ENCODE data around the gene MRPS22. TPM values are rescaled to one million over a fixed set of nuclear protein-coding genes. Genes with fewer than 3 reads are reported as not detected.
A peak's percentile ranks its signal among the peaks of the same experiment; 100 is the strongest.
"Not testable (repeated sequence)": the region's sequence is repeated elsewhere in the genome, so short reads cannot be mapped to it uniquely, and the experiment has no call there.

MRPS22 gene
- total RNA-seq, 2 experiments from 2014 or later, result 36.2 to 41.8 TPM

DNA sequence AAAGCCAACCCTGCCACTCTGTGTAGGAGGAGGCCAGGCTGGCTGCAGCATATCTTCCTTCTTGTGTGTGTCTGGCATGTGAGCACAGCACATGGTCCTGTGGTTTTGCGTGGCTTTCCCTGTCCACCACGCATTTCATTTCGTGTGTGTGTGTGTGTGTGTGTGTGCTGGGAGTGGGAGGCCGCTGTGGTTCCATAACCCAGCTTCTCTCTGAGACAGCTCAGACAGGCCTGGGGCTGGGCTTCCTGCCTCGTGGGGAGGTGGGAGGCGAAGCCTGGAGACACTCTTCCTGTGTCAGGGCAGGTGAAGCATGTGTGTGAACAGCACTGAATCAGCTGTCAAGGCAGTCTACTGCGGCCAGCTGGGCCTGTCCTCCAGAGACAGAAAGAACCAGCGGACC lies 16.0 kb upstream of the MRPS22 start:
- Mint-ChIP-seq H3K36me3 (ENCODE audit: low read depth) (no peaks in the 10 kb centered on the region), H3K4me3 (no peak overlapping the region), H3K27me3 (peaks cover 17% of the 10 kb centered on the region), H3K27ac (no peak overlapping the region), H3K9me3 (no peaks in the 10 kb centered on the region), H3K4me1 (peaks cover 21% of the 10 kb centered on the region)
- POLR2A ChIA-PET, result no interaction called here
- CTCF ChIA-PET, result interaction anchor here (3.2 kb wide), 1 partner anchor 216 kb away, joined by 12 read pairs; no protein-coding TSS in a partner anchor
- DNase-seq, result peak; percentile 11

DNA sequence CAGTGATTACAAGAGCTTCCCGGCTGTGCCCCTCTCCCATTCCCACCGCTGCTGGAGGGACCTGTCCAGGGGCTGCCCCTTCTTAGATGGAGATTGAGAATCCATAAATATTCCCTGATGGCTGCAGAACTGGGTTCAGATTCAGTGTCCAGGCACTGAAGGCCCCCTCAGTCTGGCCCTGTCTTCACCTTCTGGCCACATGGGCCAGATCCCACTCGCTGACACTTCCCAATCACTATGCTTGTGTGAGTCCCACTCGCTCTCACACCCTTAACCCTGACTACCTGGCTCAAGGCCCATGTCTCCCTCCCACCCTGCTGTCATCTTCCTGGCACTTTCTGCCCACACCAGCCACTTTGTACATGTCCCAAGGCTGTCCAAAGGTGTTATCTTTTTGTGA lies 15.5 kb upstream of the MRPS22 start:
- Mint-ChIP-seq H3K36me3 (ENCODE audit: low read depth) (no peaks in the 10 kb centered on the region), H3K9me3 (no peaks in the 10 kb centered on the region), H3K4me1 (peaks cover 21% of the 10 kb centered on the region), H3K27me3 (peaks cover 19% of the 10 kb centered on the region), H3K27ac (no peak overlapping the region), H3K4me3 (no peak overlapping the region)
- CTCF ChIA-PET, result interaction anchor here (1.1 to 3.2 kb wide), 3 partner anchors 9 to 216 kb away, joined by 4 to 12 read pairs (median 4); no protein-coding TSS in a partner anchor
- DNase-seq, result no peak
- POLR2A ChIA-PET, result no interaction called here

DNA sequence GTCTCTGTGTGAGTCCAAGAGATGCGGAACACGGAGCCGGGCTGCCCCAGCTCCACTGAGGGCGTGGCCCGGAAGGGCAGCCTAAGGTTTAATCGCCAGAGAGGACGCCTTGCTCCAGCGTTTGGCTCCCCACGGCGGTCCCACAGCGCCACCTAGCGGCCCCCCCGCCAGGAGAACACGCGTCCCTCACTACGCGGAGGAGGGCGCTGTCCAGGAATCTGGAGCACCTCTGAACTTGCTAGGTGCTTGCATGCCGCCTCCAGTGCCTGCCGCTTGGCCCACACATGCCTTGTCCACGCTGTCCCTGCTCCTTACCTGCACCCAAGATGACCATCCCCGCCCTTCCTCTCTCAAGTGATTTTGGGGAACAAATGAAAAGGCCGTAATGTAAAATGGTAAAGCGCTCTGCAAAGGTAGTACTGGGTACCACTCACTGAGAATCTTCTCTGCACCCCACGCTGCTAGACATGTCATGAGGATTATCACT lies 14.4 kb upstream of the MRPS22 start:
- ChIA-PET CTCF (interaction anchor here (0.6 to 3.2 kb wide), 9 partner anchors 10 to 431 kb away, joined by 3 to 13 read pairs (median 4); no protein-coding TSS in a partner anchor), POLR2A (no interaction called here)
- peaks cover 21% of the 10 kb centered on the region for H3K4me1 Mint-ChIP-seq
- H3K27ac Mint-ChIP-seq, result no peak overlapping the region
- peak; percentile 86 for DNase-seq
- no peaks in the 10 kb centered on the region for H3K36me3 Mint-ChIP-seq (ENCODE audit: low read depth)
- H3K27me3 Mint-ChIP-seq, result peaks cover 22% of the 10 kb centered on the region
- peak overlapping the region; percentile 67 for H3K4me3 Mint-ChIP-seq
- H3K9me3 Mint-ChIP-seq, result no peaks in the 10 kb centered on the region

DNA sequence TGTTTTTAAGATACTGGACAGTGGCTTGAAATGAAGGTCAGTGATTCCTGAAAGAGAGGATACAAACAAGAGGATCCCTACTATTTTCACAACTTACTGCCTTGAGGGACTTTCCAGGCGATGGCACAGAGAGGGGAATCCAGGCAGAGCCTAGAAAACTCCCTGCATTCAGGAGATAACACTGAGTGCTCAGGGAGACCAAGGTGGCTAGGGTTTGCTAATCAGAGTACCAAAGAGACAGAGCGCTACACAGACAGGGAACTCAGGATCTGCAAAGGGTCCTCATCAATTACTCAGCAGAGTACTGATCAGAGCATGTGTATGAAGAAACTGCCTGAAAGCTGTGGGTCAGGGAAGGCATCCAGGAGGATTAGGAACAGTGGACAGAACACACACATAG lies 11.7 kb upstream of the MRPS22 start:
- H3K4me3 Mint-ChIP-seq, result no peak overlapping the region
- POLR2A ChIA-PET, result no interaction called here
- H3K9me3 Mint-ChIP-seq, result no peaks in the 10 kb centered on the region
- CTCF ChIA-PET, result interaction anchor here (0.8 kb wide), 1 partner anchor 220 kb away, joined by 3 read pairs; no protein-coding TSS in a partner anchor
- H3K4me1 Mint-ChIP-seq, result peaks cover 21% of the 10 kb centered on the region
- H3K27ac Mint-ChIP-seq, result no peak overlapping the region
- no peak for DNase-seq
- peaks cover 24% of the 10 kb centered on the region for H3K27me3 Mint-ChIP-seq
- H3K36me3 Mint-ChIP-seq (ENCODE audit: low read depth), result no peaks in the 10 kb centered on the region

DNA sequence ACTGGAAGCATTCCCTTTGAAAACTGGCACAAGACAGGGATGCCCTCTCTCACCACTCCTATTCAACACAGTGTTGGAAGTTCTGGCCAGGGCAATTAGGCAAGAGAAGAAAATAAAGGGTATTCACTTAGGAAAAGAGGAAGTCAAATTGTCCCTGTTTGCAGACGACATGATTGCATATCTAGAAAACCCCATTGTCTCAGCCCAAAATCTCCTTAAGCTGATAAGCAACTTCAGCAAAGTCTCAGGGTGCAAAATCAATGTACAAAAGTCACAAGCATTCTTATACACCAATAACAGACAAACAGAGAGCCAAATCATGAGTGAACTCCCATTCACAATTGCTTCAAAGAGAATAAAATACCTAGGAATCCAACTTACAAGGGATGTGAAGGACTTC lies 9.1 kb upstream of the MRPS22 start:
- CTCF ChIA-PET; DNase-seq; H3K27ac Mint-ChIP-seq; H3K4me1 Mint-ChIP-seq; H3K36me3 Mint-ChIP-seq (ENCODE audit: low read depth); H3K9me3 Mint-ChIP-seq; H3K4me3 Mint-ChIP-seq; POLR2A ChIA-PET: not testable (repeated sequence)
- peaks cover 29% of the 10 kb centered on the region for H3K27me3 Mint-ChIP-seq

DNA sequence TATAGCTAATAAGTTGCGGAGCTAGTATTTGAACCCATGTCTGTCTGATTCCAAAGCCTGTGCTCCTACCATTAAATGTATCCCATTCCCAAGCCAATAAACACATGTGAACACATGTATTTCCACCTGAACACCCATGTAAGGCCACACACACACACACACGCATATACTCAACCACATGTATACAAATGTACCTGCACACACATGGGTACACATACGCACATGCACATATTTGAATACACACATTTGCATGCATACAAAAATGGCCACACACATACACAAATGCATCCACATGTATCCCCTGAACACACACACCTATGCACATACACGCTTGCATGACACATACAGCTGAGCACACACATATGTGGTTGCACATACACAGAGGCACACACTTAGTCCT lies 5.4 kb upstream of the MRPS22 start:
- Mint-ChIP-seq H3K9me3 (no peaks in the 10 kb centered on the region), H3K27ac (no peak overlapping the region), H3K4me1 (peaks cover 7% of the 10 kb centered on the region), H3K27me3 (peaks cover 15% of the 10 kb centered on the region), H3K4me3 (no peak overlapping the region), H3K36me3 (ENCODE audit: low read depth) (no peaks in the 10 kb centered on the region)
- ChIA-PET POLR2A (interaction anchor here (0.6 kb wide), 1 partner anchor 22 kb away, joined by 4 read pairs; no protein-coding TSS in a partner anchor), CTCF (interaction anchor here (1.1 kb wide), 1 partner anchor 10 kb away, joined by 3 read pairs; no protein-coding TSS in a partner anchor)
- DNase-seq, result no peak

DNA sequence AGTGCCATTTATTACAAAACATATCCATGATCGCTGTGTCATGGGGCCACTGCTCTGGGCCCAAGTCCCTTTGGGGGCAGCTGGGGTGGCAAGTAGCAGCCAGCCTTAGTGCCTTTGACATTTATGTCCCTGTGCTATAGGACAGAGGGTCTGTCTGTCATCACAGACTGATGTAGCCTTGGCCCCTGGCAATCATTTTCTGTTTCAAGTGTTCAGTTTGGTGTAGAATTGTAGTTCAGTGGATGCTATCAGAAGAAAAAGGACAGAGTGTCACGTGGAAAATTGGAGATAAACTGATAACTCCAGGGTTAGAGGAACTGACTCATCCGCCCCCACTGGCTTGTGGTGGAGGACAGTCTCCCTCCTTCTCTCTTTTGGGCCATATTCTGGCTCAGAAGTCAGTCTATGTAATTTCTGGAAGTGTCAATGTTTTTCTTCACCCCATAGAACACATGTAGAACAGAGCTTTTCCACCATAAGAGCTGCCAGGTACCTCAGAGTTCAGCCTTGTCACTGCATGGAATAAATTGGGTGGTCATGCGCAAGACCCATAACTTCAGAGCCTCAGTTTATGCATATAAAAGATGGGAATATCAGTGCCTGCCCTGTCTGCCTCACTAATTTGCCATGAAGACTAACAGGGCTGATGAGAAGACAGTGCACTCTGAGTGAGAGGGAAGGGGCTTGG lies 4.5 kb upstream of the MRPS22 start:
- H3K36me3 Mint-ChIP-seq (ENCODE audit: low read depth), result no peaks in the 10 kb centered on the region
- H3K9me3 Mint-ChIP-seq, result no peaks in the 10 kb centered on the region
- ChIA-PET POLR2A (no interaction called here), CTCF (interaction anchor here (1.0 kb wide), 1 partner anchor 24 kb away, joined by 3 read pairs; no protein-coding TSS in a partner anchor)
- H3K4me1 Mint-ChIP-seq, result peaks cover 9% of the 10 kb centered on the region
- H3K27ac Mint-ChIP-seq, result no peak overlapping the region
- H3K4me3 Mint-ChIP-seq, result no peak overlapping the region
- H3K27me3 Mint-ChIP-seq, result peaks cover 12% of the 10 kb centered on the region
- no peak for DNase-seq

DNA sequence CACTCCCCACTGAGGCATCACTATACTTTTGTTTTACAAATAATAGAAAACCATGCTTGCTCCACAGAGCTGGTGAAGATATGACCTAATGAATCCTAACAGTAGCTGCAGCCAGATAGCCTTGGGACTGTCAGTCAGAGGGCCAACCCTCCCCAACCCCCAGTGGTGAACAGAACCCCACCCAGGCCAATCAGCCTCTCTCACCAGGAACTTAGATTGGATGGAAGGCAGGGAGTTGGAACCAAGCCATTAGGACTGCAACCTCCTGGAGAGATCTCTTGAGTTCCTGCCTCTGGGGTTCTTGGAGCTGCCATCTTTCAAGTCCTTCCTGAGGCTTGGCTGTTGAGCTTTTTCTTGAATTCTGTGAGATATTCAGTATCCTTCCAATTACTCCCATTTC lies 3.0 kb upstream of the MRPS22 start:
- POLR2A ChIA-PET, result no interaction called here
- Mint-ChIP-seq H3K36me3 (ENCODE audit: low read depth) (no peaks in the 10 kb centered on the region), H3K4me1 (peaks cover 9% of the 10 kb centered on the region), H3K9me3 (no peaks in the 10 kb centered on the region), H3K27ac (no peak overlapping the region), H3K27me3 (peaks cover 10% of the 10 kb centered on the region), H3K4me3 (no peak overlapping the region)
- DNase-seq, result no peak
- CTCF ChIA-PET, result interaction anchor here (3.3 kb wide), 1 partner anchor 11 kb away, joined by 13 read pairs; no protein-coding TSS in a partner anchor

DNA sequence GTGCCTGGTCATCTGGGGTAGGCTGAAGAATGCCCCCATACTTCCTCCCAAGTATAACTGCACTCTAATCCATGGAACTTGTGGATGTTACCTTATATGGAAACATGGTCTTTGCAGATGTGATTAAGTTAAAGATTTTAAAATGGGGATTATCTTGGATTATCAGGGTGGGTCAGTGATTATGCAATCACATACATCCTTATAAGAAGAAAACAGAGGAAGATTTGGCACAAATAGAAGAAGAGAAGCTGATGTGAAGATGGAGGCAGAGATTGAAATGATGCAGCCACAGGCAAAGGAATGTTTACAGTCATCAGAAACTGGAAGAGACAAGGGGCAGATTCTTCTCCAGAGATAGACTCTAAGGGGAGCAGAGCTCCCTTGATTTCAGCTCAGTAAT lies 1.8 kb upstream of the MRPS22 start:
- Mint-ChIP-seq H3K27me3 (peaks cover 10% of the 10 kb centered on the region), H3K4me1 (peaks cover 9% of the 10 kb centered on the region), H3K36me3 (ENCODE audit: low read depth) (no peaks in the 10 kb centered on the region), H3K9me3 (no peaks in the 10 kb centered on the region), H3K4me3 (no peak overlapping the region), H3K27ac (no peak overlapping the region)
- no peak for DNase-seq
- ChIA-PET CTCF (interaction anchor here (0.6 to 3.3 kb wide), 3 partner anchors 12 to 1708 kb away, joined by 3 to 13 read pairs (median 5); no protein-coding TSS in a partner anchor), POLR2A (no interaction called here)

DNA sequence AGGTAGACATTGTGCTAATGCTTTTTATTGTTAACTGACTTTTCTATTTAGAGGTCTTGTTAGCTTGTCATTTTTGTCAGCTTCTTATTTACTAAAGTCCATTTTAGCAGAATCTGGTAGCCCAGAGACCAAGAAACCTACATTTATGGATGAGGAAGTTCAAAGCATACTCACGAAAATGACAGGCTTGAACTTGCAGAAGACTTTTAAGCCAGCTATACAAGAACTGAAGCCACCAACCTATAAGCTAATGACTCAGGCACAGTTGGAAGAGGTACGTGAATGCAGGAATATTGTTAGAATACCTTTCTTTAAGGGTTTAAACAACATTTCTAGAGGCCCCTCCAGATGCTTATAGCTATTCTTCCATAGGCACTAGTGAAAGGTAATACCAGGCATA lies 3.0 kb downstream of the MRPS22 start:
- H3K9me3 Mint-ChIP-seq, result no peaks in the 10 kb centered on the region
- CTCF ChIA-PET, result no interaction called here
- H3K27ac Mint-ChIP-seq, result no peak overlapping the region
- POLR2A ChIA-PET, result no interaction called here
- H3K27me3 Mint-ChIP-seq, result no peaks in the 10 kb centered on the region
- peaks cover 21% of the 10 kb centered on the region for H3K36me3 Mint-ChIP-seq (ENCODE audit: low read depth)
- no peak for DNase-seq
- peaks cover 9% of the 10 kb centered on the region for H3K4me1 Mint-ChIP-seq
- no peak overlapping the region for H3K4me3 Mint-ChIP-seq

DNA sequence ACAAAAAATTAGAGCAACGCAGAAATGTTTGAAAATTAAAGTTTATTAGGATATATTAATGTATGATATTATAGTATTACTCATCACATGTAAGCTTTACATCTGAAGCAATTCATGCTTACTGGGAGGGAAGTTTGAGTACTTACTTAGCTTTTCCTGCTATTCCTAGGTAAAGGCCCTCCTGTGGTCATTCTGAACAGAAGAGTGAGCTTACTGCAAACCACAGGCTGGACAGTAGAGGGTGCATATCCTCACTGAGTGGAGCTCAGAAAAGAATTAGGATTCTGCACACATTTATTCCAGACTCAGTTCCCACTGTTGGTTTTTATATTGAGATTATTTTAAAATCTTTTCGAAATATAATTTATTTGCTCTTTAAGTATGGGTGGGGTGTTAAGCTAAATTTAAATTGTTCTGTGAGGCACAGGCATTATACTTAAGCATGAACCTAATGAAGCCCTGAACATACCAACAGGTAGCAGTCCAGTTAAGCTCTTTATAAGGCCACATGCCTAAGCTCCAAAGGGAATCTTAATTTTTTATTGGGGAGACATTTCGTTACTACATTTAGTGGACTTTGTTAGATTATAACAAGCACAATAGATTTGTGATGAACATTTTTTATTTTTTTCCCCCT lies 10.2 kb downstream of the MRPS22 start:
- no peak overlapping the region for H3K27ac Mint-ChIP-seq
- H3K4me3 Mint-ChIP-seq, result no peak overlapping the region
- CTCF ChIA-PET, result interaction anchor here (0.8 to 1.1 kb wide), 2 partner anchors 10 to 19 kb away, joined by 3 read pairs; no protein-coding TSS in a partner anchor
- POLR2A ChIA-PET, result interaction anchor here (1.0 kb wide), 1 partner anchor 13 kb away, joined by 3 read pairs; no protein-coding TSS in a partner anchor
- no peaks in the 10 kb centered on the region for H3K9me3 Mint-ChIP-seq
- H3K27me3 Mint-ChIP-seq, result no peaks in the 10 kb centered on the region
- no peak for DNase-seq
- H3K4me1 Mint-ChIP-seq, result peaks cover 19% of the 10 kb centered on the region
- H3K36me3 Mint-ChIP-seq (ENCODE audit: low read depth), result peaks cover 69% of the 10 kb centered on the region

DNA sequence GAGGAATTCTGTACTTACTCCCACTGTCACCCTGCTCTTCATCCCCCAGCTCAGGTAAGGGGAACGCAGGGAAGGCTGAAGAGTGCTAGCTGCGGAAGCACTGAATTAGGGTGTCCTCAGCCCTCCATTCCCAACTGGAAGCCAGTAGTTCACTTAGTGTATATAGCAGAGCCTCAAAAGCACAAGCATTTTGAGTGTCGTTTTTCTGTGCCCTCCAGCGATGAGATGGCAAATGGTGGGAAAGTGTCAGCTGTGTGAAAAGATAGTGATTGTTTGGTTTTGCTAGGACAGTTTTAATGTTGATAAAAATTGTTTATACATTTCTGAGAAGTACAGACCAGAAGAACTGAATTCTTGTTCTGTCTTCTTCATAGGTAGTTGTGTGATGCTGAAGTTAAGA lies 10.8 kb downstream of the MRPS22 start:
- Mint-ChIP-seq H3K9me3 (no peaks in the 10 kb centered on the region), H3K4me1 (peaks cover 19% of the 10 kb centered on the region), H3K27me3 (no peaks in the 10 kb centered on the region), H3K36me3 (ENCODE audit: low read depth) (peaks cover 70% of the 10 kb centered on the region), H3K4me3 (no peak overlapping the region), H3K27ac (no peak overlapping the region)
- ChIA-PET POLR2A (interaction anchor here (1.0 kb wide), 1 partner anchor 13 kb away, joined by 3 read pairs; no protein-coding TSS in a partner anchor), CTCF (interaction anchor here (0.6 to 1.2 kb wide), 4 partner anchors 9 to 19 kb away, joined by 3 to 6 read pairs (median 3); no protein-coding TSS in a partner anchor)
- DNase-seq, result no peak

DNA sequence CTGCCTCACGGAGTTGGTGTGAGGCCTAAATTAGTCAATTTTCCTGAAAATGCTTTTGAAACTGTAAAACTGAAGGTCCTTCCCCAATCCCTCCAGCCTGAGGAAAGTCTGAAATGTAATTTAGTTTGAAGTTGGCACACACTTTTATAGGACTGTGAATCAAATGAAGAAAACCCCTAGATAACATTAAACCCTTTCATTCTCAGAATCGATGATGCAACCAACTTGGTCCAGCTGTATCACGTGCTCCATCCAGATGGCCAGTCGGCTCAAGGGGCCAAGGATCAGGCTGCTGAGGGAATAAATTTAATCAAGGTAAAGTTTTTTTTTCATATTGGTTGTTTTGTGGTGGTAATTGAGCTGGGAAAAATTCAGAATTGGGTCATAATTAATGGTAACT lies 11.7 kb downstream of the MRPS22 start:
- CTCF ChIA-PET, result interaction anchor here (0.6 to 1.2 kb wide), 2 partner anchors 10 to 623 kb away, joined by 3 to 6 read pairs; no protein-coding TSS in a partner anchor
- no peak overlapping the region for H3K27ac Mint-ChIP-seq
- no peaks in the 10 kb centered on the region for H3K27me3 Mint-ChIP-seq
- no peaks in the 10 kb centered on the region for H3K9me3 Mint-ChIP-seq
- no peak overlapping the region for H3K4me3 Mint-ChIP-seq
- H3K36me3 Mint-ChIP-seq (ENCODE audit: low read depth), result peaks cover 75% of the 10 kb centered on the region
- no peak for DNase-seq
- H3K4me1 Mint-ChIP-seq, result peaks cover 19% of the 10 kb centered on the region
- POLR2A ChIA-PET, result no interaction called here

All from activated CD4-positive, alpha-beta T cell treated with anti-CD3 and anti-CD28 coated beads, Interleukin-2, amount 10 ng/mL, durations not matched to agents 7 days and 5 days (primary cell).